Peyer's patch (tissue), 4 donors: ENCODE measurements around the gene FAS. TPM values are rescaled to one million over a fixed set of nuclear protein-coding genes. Genes with fewer than 3 reads are reported as not detected.
A peak's percentile ranks its signal among the peaks of the same experiment; 100 is the strongest.

Experiments
- DNase-seq, 3 donors: peaks; one replicate each; pipeline ENCODE4 v3.0.0-alpha.2; 2017 to 2019
- H3K27ac ChIP-seq, 4 donors: fragments of 200-600 bp; sonication (generic); one replicate each; pipeline ENCODE4 v1.5.1; 2016 to 2019
- H3K27me3 ChIP-seq, 2 donors: fragments of 200-600 bp; sonication (generic); one replicate each; pipeline ENCODE4 v1.5.1; 2019
- H3K36me3 ChIP-seq, 3 donors: fragments of 200-600 bp; sonication (generic); one replicate each; pipeline ENCODE4 v1.5.1; 2016 to 2019
- H3K4me1 ChIP-seq, 4 donors: fragments of 200-600 bp; sonication (generic); one replicate each; pipeline ENCODE4 v1.5.1; 2016 to 2019
- H3K4me3 ChIP-seq, 4 donors: fragments of 200-600 bp; sonication (generic); 1 replicate in 3 of 4; 2 replicates in 1 of 4; pipeline ENCODE4 v1.5.1; 2016 to 2019; ENCODE audit warnings: mild to moderate bottlenecking in 1 of 4
- H3K9me3 ChIP-seq, 4 donors: fragments of 200-600 bp; sonication (generic); one replicate each; pipeline ENCODE4 v1.5.1; 2016 to 2019; ENCODE audit warnings: mild to moderate bottlenecking in 1 of 4
- CTCF ChIP-seq, 6 experiments: fragments of 450-650 bp in 4 of 6; fragments of 200-600 bp in 2 of 6; sonication (generic) in 1 of 6; IDR thresholded peaks; one replicate each; pipeline ENCODE4 v1.5.1; 2017 to 2019; ENCODE audit warnings: antibody characterized with exemption in 6 of 6, mild to moderate bottlenecking in 3 of 6, moderate library complexity in 1 of 6
- POLR2A ChIP-seq, 2 donors: fragments of 450-650 bp; IDR thresholded peaks; one replicate each; pipeline ENCODE4 v1.5.1; 2017; ENCODE audit warnings: antibody characterized with exemption in 2 of 2, mild to moderate bottlenecking in 2 of 2, moderate library complexity in 2 of 2
- small RNA-seq, 2 donors: library from RNA; depleted of rRNA; stranded (forward); fragments of <200 nt; gene quantifications; one replicate each; pipeline ENCODE3, GENCODE V24; 2016
- total RNA-seq, 4 donors: library from RNA; depleted of rRNA; stranded (reverse); fragments of >200 nt; gene quantifications; one replicate each; pipeline ENCODE4 v1.1.0, GENCODE V29; 2016

Gene FAS
- total RNA-seq, 4 donors from 2014 or later = 25.9 to 81.7 (median 29.2) TPM

- Histone ChIP-seq H3K27me3 (no peaks in the 10 kb centered on the region), H3K36me3 (no peaks in the 10 kb centered on the region)
Measured at GRCh38 chr10:89055159-89055558, 64.6 kb downstream of the FAS start.

GRCh38 chr10:89062861-89063260, 72.3 kb downstream of the FAS start:
- Histone ChIP-seq H3K4me1 (no peaks in the 10 kb centered on the region), H3K27ac (no peak overlapping the region), H3K9me3 (no peaks in the 10 kb centered on the region), H3K36me3 (no peaks in the 10 kb centered on the region), H3K4me3 (no peak overlapping the region), H3K27me3 (no peaks in the 10 kb centered on the region)
- TF ChIP-seq CTCF (IDR thresholded peaks at IDR 0.05) (no peak), POLR2A (IDR thresholded peaks at IDR 0.05) (no peak)
- DNase-seq = no peak

More at GRCh38 chr10:89055159-89055558, 64.6 kb downstream of the FAS start:
- H3K27ac ChIP-seq = no peak overlapping the region
- TF ChIP-seq POLR2A (IDR thresholded peaks at IDR 0.05) (no peak), CTCF (IDR thresholded peaks at IDR 0.05) (no peak)
- H3K9me3 ChIP-seq = no peaks in the 10 kb centered on the region
- no peaks in the 10 kb centered on the region for H3K4me1 ChIP-seq
- no peak for DNase-seq
- H3K4me3 ChIP-seq = no peak overlapping the region

- H3K9me3 ChIP-seq = no peaks in the 10 kb centered on the region
- H3K4me3 ChIP-seq = no peak overlapping the region
- DNase-seq = no peak
- no peak for TF ChIP-seq CTCF (IDR thresholded peaks at IDR 0.05)
- TF ChIP-seq POLR2A (IDR thresholded peaks at IDR 0.05) = no peak
- no peak overlapping the region for H3K27ac ChIP-seq
- H3K36me3 ChIP-seq = no peaks in the 10 kb centered on the region
- no peaks in the 10 kb centered on the region for H3K4me1 ChIP-seq
- H3K27me3 ChIP-seq = no peaks in the 10 kb centered on the region
Measured at GRCh38 chr10:89063465-89063864, 72.9 kb downstream of the FAS start.

- H3K27ac ChIP-seq = peak overlapping the region in 2 of 4 donors; percentile 31 to 56
- no peaks in the 10 kb centered on the region for H3K36me3 ChIP-seq
Measured at GRCh38 chr10:89064748-89065147, 74.2 kb downstream of the FAS start.

More at GRCh38 chr10:89064748-89065147, 74.2 kb downstream of the FAS start:
- TF ChIP-seq CTCF (IDR thresholded peaks at IDR 0.05) (no peak), POLR2A (IDR thresholded peaks at IDR 0.05) (no peak)
- Histone ChIP-seq H3K9me3 (no peaks in the 10 kb centered on the region), H3K4me1 (no peaks in the 10 kb centered on the region), H3K27me3 (no peaks in the 10 kb centered on the region), H3K4me3 (no peak overlapping the region)
- no peak for DNase-seq

Small RNA genes within 50 kb of the gene (small RNA-seq; reads per million reads assigned to genes)
- gene MIR4679-2 = 0 reads per million in 2 donors
- gene RF02116 = 0 reads per million in 2 donors

Other genes with a start within 250 kb of the FAS start
- not detected for gene LIPN, start 230.8 kb upstream of the FAS start, total RNA-seq
- gene LIPM, start 188.1 kb upstream of the FAS start, total RNA-seq = not detected
- 1 to 10 TPM in 2 of 4 donors, under 1 TPM in 1, not detected in 1; 0.70 to 1.5 (median 1.1) TPM for gene ANKRD22, start 139.0 kb upstream of the FAS start, total RNA-seq
- 100 to 1,000 TPM in 1 of 4 donors, 10 to 100 TPM in 3; 54.6 to 116 (median 84.6) TPM for gene STAMBPL1, start 110.6 kb upstream of the FAS start, total RNA-seq
- gene ACTA2, start 38.0 kb upstream of the FAS start, total RNA-seq = 100 to 1,000 TPM in 3 of 4 donors, 10 to 100 TPM in 1; 83.5 to 342 (median 142) TPM
- 1 to 10 TPM in 2 of 4 donors, under 1 TPM in 1, not detected in 1; 0.70 to 9.9 (median 3.1) TPM for gene CH25H, start 216.5 kb downstream of the FAS start, total RNA-seq